Epithelial cell of esophagus (primary cell): ENCODE measurements around the gene TLR4.

Experiments used
- DNase-seq: peaks from one replicate; pipeline ENCODE4 v3.0.0; 2010; ENCODE audit warnings: low read depth
- H3K4me3 ChIP-seq: 2 replicates; pipeline ENCODE4 v1.5.1; 2011; ENCODE audit warnings: mild to moderate bottlenecking, low read length, control low read depth
- TF ChIP-seq, protein P1 (sequence below): IDR thresholded peaks from 2 replicates; pipeline ENCODE4 v1.5.1; 2011; ENCODE audit warnings: low read depth, mild to moderate bottlenecking, low read length, control low read depth, inconsistent platforms; ENCODE audit not compliant: insufficient read depth; ENCODE audit errors: missing control alignments

TLR4 gene

DNA sequence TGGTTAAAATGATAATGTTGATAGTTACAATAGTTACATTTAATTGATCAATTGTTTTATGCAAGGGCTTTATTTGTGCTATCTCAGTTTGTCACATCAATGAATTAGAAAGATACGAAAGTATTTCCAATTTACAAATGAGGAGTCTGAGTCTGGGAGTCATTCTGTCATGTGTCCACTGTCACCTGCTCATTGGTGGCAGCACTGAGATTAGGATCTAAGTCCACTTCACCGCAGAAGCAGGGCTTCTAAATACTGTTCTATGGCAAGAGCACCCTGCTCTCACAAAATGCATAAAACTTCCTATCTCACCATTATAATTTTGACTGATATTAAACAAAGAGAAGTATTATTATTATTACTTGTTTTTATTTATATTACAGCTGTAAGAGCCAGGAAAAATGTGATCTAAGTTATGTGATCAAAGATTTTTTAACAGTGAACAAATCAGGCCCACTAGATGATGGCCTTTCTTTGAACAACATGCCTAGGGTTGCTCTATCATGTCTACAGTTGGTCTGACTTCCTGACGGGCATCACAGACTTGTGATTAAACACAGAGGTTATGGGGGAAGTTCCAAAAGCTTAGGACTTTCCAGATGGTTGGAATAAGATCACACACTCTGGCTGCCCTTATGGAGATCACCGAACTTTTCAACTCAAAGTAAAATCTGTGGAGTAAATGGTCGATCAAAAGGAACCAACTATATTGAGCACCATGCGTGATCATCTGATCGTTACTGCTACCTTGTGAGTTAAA is 15.1 kb downstream of the TLR4 start:
- H3K4me3 ChIP-seq, result no peak overlapping the region
- TF ChIP-seq, protein P1, sequence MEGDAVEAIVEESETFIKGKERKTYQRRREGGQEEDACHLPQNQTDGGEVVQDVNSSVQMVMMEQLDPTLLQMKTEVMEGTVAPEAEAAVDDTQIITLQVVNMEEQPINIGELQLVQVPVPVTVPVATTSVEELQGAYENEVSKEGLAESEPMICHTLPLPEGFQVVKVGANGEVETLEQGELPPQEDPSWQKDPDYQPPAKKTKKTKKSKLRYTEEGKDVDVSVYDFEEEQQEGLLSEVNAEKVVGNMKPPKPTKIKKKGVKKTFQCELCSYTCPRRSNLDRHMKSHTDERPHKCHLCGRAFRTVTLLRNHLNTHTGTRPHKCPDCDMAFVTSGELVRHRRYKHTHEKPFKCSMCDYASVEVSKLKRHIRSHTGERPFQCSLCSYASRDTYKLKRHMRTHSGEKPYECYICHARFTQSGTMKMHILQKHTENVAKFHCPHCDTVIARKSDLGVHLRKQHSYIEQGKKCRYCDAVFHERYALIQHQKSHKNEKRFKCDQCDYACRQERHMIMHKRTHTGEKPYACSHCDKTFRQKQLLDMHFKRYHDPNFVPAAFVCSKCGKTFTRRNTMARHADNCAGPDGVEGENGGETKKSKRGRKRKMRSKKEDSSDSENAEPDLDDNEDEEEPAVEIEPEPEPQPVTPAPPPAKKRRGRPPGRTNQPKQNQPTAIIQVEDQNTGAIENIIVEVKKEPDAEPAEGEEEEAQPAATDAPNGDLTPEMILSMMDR, result no peak
- no peak for DNase-seq

DNA sequence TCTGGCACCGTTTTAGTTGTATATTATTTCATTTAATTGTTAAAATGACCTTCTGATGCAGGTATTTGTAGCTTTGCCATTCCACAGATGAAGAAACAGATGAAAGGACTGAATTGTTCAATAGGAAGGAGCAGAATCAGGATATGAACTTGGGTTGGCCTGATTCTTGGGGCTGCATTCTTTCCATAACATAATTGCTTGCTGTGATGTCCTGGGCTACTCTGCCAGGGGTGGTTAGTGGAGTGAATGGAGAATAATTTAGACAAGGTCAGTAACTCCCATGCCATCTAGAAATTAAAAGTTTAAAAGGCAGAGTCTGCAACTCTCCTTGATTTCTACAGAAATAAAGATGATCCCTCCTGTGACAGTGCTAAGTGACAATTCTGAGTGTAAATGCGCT is 15.9 kb downstream of the TLR4 start:
- no peak for DNase-seq
- TF ChIP-seq, protein P1, result no peak
- H3K4me3 ChIP-seq, result no peak overlapping the region

DNA sequence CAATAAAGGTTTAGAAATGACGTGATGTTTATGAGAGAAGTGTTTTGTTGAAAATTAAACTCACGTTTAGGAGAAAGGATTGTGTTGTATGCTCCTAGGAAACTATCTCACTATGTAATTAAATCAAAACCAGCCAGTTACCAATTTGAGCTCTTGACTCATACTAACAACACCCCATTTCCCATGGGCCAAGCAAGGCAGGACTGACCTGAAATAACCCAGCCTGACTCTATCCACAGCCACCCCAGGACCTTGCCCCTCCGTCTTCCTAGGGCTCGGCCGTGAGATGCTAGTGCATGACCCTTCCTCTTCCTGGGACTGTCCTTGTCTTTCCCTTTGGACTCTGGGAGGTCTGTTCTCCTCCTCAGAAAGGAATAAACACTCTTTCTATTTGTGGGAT is 16.4 kb downstream of the TLR4 start:
- TF ChIP-seq, protein P1, result no peak
- DNase-seq, result no peak

DNA sequence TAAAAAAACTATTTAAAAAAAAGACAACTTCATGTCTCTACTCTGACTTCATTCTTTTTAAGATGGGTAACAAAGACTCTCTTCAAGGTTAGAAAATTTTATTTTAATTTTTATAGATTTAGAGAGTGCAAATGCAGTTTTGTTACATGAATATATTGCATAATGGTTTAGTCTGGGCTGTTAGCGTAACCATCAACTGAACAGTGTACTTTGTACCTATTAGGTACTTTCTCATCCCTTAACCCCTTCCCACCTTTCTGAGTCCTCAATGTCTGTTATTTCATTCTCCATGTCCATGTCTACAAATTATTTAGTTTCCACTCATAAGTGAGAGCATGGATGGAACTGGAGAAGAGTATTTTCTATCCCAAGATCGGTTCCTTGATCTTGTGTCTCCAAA is 16.8 kb downstream of the TLR4 start:
- no peak for DNase-seq
- no peak overlapping the region for H3K4me3 ChIP-seq
- TF ChIP-seq, protein P1, result no peak

More for the DNA sequence above, 16.4 kb downstream of the TLR4 start:
- no peak overlapping the region for H3K4me3 ChIP-seq

DNA sequence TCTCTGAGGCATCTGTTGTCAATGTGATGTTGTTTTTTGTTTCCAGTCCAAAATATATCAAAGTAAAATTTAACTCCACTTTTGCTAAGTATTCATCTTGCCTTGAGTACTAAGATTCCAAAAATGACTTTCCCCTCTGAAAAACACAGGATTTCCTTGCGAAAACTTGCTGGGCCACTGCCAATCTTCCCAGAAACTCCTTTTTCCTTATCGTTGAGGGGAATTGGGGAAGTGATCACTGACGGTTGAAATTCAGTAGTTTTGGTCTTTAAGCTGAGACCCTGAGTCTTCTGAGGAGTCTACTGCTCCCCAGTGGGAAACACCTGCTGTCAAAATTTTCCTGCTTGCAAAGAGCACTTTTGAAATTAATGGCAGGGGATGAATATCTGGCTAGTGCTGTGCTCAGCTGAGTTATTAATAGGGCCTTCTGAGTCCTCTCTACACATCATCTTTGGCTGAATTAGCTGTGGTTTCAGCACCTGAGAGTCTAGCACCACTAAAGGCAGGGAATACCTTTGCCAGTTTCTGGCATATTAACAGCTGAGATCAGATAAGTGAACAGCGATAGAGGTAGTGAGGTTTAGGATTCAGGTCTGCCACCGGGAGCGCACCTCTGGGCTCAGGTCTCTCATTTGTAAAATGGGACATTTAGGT is 18.0 kb downstream of the TLR4 start:
- TF ChIP-seq, protein P1, result no peak
- DNase-seq, result no peak
- H3K4me3 ChIP-seq, result no peak overlapping the region

DNA sequence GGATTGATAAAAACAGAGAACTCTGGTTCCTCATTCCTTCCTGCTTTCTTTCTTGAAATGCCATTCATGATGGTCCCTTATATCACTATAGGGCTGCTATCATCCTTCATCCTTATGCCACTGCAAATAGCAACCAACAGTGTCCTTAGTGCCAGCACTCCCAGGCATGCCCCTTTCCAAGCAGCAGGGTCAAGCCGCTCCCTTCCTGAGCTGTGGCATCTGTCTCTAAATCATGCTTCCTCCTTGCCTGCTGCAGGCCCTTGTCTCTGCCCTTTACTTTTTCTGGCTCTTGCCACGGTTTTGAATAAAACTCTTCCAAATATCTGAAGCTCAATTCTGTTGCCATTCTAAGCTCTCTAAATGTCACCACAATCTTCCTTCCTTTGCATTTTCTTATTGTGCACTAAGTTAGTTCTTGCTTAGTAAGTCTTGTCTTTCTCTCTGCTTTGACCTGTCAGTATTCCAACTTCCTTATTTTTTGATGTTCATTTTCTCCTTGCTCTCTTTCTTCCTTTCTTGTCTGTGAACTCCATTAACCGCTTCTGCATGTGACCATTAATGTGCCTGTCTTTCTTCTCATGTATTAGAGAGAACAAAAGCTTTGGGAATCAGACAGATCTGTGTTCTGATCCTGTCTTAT is 19.9 kb downstream of the TLR4 start:
- TF ChIP-seq, protein P1, result no peak
- H3K4me3 ChIP-seq, result no peak overlapping the region
- no peak for DNase-seq
